Measurements from ENCODE around the gene MXI1. TPM values are rescaled to one million over a fixed set of nuclear protein-coding genes. Genes with fewer than 3 reads are reported as not detected.

MXI1 gene
- total and polyA plus RNA-seq, 8 donors: 16.5 to 79.3 (median 49.2) TPM

DNA sequence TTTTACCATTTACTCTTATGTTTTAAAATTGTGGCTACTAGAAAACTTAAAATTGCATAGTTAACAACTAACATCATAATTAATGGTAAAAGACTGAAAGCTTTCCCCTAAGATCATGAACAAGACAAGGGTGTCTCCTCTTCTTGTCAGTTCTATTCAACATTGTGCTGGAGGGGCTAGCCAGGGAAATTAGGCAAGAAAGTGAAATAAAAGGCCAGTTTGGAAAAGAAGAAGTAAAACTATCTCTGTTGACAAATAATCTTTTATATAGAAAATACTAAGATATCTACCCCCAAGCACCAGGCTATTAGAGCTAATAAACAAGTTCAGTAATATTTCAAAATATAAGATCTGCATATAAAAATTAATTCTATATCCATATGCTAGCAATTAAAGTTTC, 46.9 kb upstream of the MXI1 start:
- Histone ChIP-seq H3K36me3 (no peaks in the 10 kb centered on the region), H3K9me3 (no peaks in the 10 kb centered on the region), H3K4me1 (peaks cover 0 to 22% of the 10 kb centered on the region in 2 donors), H3K4me3 (no peak overlapping the region), H3K27me3 (peaks cover 0 to 20% of the 10 kb centered on the region in 2 donors), H3K27ac (no peak overlapping the region)
- TF ChIP-seq, protein P1, sequence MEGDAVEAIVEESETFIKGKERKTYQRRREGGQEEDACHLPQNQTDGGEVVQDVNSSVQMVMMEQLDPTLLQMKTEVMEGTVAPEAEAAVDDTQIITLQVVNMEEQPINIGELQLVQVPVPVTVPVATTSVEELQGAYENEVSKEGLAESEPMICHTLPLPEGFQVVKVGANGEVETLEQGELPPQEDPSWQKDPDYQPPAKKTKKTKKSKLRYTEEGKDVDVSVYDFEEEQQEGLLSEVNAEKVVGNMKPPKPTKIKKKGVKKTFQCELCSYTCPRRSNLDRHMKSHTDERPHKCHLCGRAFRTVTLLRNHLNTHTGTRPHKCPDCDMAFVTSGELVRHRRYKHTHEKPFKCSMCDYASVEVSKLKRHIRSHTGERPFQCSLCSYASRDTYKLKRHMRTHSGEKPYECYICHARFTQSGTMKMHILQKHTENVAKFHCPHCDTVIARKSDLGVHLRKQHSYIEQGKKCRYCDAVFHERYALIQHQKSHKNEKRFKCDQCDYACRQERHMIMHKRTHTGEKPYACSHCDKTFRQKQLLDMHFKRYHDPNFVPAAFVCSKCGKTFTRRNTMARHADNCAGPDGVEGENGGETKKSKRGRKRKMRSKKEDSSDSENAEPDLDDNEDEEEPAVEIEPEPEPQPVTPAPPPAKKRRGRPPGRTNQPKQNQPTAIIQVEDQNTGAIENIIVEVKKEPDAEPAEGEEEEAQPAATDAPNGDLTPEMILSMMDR (IDR thresholded peaks at IDR 0.05): no peak
- intact Hi-C loops (cut with DNase I): no loop called here
- ATAC-seq (no peak), DNase-seq (no peak)

DNA sequence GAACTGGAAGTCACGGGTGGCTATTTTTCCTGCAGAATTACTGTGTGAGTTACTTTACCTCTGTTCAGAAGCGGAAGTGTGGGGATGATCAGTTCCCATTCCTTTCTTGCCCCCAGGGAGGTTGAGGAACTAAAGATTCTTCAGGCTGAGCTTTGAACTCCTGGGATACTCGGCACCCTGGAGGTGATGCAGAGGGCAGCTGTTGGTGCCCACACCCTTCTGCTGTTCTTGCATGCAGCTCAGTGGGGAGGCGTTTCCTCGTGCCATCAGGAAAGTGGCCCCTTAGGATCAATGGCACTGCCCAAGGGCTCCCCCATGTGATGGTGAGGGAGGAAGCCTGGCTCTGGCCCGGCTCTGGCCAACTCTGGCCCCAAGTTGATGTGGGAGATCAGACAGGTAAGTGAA, 44.7 kb upstream of the MXI1 start:
- Histone ChIP-seq H3K27ac (no peak overlapping the region), H3K9me3 (no peaks in the 10 kb centered on the region), H3K4me1 (peaks cover 0 to 14% of the 10 kb centered on the region in 2 donors), H3K27me3 (peaks cover 0 to 43% of the 10 kb centered on the region in 2 donors), H3K4me3 (no peak overlapping the region), H3K36me3 (no peaks in the 10 kb centered on the region)
- ATAC-seq (no peak), DNase-seq (no peak)
- TF ChIP-seq, protein P1 (IDR thresholded peaks at IDR 0.05): no peak
- intact Hi-C loops (cut with DNase I): no loop called here

DNA sequence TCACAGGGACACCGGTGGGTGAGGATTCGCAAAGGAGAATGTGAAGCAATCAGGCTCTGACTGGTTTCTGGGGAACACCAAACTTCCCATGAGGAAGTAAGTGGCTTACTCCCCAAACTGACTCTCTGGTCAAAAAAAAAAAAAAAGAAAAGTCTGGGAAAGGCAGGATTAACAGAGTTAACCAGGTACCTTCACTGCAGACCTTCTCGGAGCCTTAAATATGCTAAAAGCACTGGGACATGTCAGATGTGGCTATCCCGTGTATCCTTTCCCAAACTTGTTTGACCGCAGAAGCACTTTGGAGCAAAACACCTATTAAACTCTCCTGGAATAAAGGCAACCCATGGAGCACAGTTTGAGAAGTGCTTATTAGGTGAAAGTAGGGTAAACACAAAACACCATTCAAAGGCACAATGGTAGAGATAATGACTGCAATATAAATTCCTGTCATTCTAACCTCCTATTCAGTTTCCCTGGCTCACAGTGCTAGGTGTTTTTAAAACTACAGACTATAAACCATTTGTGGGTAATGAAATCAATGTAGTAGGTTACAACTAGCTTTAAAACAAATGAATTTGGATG, 44.1 kb upstream of the MXI1 start:
- intact Hi-C loops (cut with DNase I): no loop called here
- H3K36me3 ChIP-seq: no peaks in the 10 kb centered on the region
- TF ChIP-seq, protein P1 (IDR thresholded peaks at IDR 0.05): no peak
- no peak for ATAC-seq
- H3K27me3 ChIP-seq: peaks cover 5 to 48% of the 10 kb centered on the region in 2 donors
- H3K27ac ChIP-seq: no peak overlapping the region
- H3K4me1 ChIP-seq: peaks cover 0 to 14% of the 10 kb centered on the region in 2 donors
- DNase-seq: no peak
- no peaks in the 10 kb centered on the region for H3K9me3 ChIP-seq
- no peak overlapping the region for H3K4me3 ChIP-seq

DNA sequence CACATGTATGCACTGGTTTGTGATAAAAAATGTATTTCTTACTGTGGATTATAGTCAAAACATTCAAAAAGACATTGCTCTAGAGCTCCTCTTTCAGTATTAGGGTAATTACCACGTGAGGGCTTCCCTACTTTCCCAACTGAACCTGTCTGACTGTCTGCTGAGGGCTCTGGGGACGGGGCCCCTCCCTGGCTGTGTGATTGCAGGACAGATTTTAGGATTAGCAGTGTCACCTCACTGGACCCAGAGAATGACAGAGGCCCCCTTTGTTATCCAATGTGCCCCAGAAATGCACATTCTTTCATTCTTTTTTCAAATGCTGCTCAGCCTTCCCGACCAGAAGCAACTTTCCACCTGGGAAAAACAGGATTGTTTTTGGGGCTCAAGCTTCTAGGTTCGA, 43.6 kb upstream of the MXI1 start:
- Histone ChIP-seq H3K4me1 (peaks cover 0 to 14% of the 10 kb centered on the region in 2 donors), H3K36me3 (no peaks in the 10 kb centered on the region), H3K27me3 (peaks cover 10 to 48% of the 10 kb centered on the region in 2 donors), H3K4me3 (no peak overlapping the region), H3K9me3 (no peaks in the 10 kb centered on the region), H3K27ac (no peak overlapping the region)
- TF ChIP-seq, protein P1 (IDR thresholded peaks at IDR 0.05): no peak
- no peak for ATAC-seq
- DNase-seq: no peak
- intact Hi-C loops (cut with DNase I): no loop called here

DNA sequence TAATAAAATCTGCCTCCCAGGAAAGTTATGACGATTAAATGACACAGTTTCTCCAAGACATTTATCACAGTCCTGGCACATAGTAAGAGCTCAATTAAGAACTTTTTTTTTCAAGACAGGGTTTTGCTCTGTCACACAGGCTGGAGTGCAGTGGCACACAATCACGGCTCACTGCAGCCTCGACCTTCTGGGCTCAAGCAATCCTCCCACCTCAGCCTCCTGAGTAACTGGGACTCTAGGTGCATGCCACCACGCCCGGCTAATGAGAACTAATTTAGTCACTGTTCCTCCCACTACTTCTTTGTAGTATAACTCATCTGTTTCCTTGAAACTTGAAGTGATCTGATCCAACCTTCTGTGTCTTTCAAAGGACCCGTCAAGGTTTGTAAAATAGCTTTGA, 42.2 kb upstream of the MXI1 start:
- H3K9me3 ChIP-seq: no peaks in the 10 kb centered on the region
- H3K36me3 ChIP-seq: no peaks in the 10 kb centered on the region
- TF ChIP-seq, protein P1 (IDR thresholded peaks at IDR 0.05): no peak
- ATAC-seq: no peak
- no peak overlapping the region for H3K4me3 ChIP-seq
- no peak for DNase-seq
- peaks cover 0 to 13% of the 10 kb centered on the region in 2 donors for H3K4me1 ChIP-seq
- H3K27ac ChIP-seq: no peak overlapping the region
- intact Hi-C loops (cut with DNase I): no loop called here
- H3K27me3 ChIP-seq: peaks cover 18 to 56% of the 10 kb centered on the region in 2 donors
